Activated naive CD8-positive, alpha-beta T cell treated with anti-CD3 and anti-CD28 coated beads, Interleukin-2, amount 10 ng/mL, durations not matched to agents 7 days and 5 days (primary cell): ENCODE data around the gene ZNF541. TPM values are rescaled to one million over a fixed set of nuclear protein-coding genes. Genes with fewer than 3 reads are reported as not detected.

ENCODE experiments used
- ATAC-seq: fragments of 150-1000 bp; cut with Tn5 transposase; one replicate; pipeline ENCODE4 v1.10.0; 2021; ENCODE audit warnings: low read depth, moderate library complexity
- POLR2A ChIA-PET: fragments of 350-600 bp; sonication (Branson Sonifier 250); formaldehyde crosslinking; loops from one replicate; lab custom pipeline; 2021; ENCODE audit warnings: antibody characterized with exemption; lab: Charles Lee
- DNase-seq: peaks from one replicate; pipeline ENCODE4 v3.0.0; 2021
- H3K27ac Mint-ChIP-seq: one replicate; pipeline ENCODE4 v1.8.0; 2022; ENCODE audit warnings: mild to moderate bottlenecking, mixed read lengths
- H3K27me3 Mint-ChIP-seq: one replicate; pipeline ENCODE4 v1.8.0; 2022; ENCODE audit warnings: mild to moderate bottlenecking, moderate library complexity, mixed read lengths
- H3K36me3 Mint-ChIP-seq: one replicate; pipeline ENCODE4 v1.8.0; 2021; ENCODE audit warnings: mild to moderate bottlenecking, mixed read lengths
- H3K4me1 Mint-ChIP-seq: one replicate; pipeline ENCODE4 v1.8.0; 2021; ENCODE audit warnings: mixed read lengths
- H3K4me3 Mint-ChIP-seq: one replicate; pipeline ENCODE4 v1.8.0; 2022; ENCODE audit warnings: mild to moderate bottlenecking, moderate library complexity, mixed read lengths
- H3K9me3 Mint-ChIP-seq: one replicate; pipeline ENCODE4 v1.8.0; 2021; ENCODE audit warnings: mixed read lengths
- total RNA-seq, 2 experiments: library from RNA; stranded (reverse); gene quantifications; one replicate each; pipeline ENCODE4 v1.2.3, GENCODE V29; 2021

The ZNF541 gene
- total RNA-seq, 2 experiments from 2014 or later = 0.30 to 1.2 TPM

- ATAC-seq (no peak), DNase-seq (no peak)
- no peaks in the 10 kb centered on the region for H3K36me3 Mint-ChIP-seq
- H3K27ac Mint-ChIP-seq = no peak overlapping the region
- H3K4me1 Mint-ChIP-seq = no peaks in the 10 kb centered on the region
- peaks cover 8% of the 10 kb centered on the region for H3K27me3 Mint-ChIP-seq
- POLR2A ChIA-PET = interaction anchor here (1.0 kb wide), 1 partner anchor 8 kb away, joined by 4 read pairs; no protein-coding TSS in a partner anchor
- no peak overlapping the region for H3K4me3 Mint-ChIP-seq
- H3K9me3 Mint-ChIP-seq = no peaks in the 10 kb centered on the region
Measured at GRCh38 chr19:47529018-47529742, 43.8 kb downstream of the ZNF541 start.

GRCh38 chr19:47526798-47527197 is 46.1 kb downstream of the ZNF541 start:
- H3K9me3 Mint-ChIP-seq = no peaks in the 10 kb centered on the region
- H3K36me3 Mint-ChIP-seq = no peaks in the 10 kb centered on the region
- POLR2A ChIA-PET = no interaction called here
- no peak overlapping the region for H3K27ac Mint-ChIP-seq
- H3K27me3 Mint-ChIP-seq = peaks cover 21% of the 10 kb centered on the region
- DNase-seq (no peak), ATAC-seq (no peak)
- H3K4me3 Mint-ChIP-seq = no peak overlapping the region
- H3K4me1 Mint-ChIP-seq = peaks cover 8% of the 10 kb centered on the region

GRCh38 chr19:47523473-47523872 is 49.5 kb downstream of the ZNF541 start:
- Mint-ChIP-seq H3K9me3 (no peaks in the 10 kb centered on the region), H3K4me1 (peaks cover 21% of the 10 kb centered on the region), H3K36me3 (no peaks in the 10 kb centered on the region), H3K4me3 (no peak overlapping the region), H3K27me3 (peaks cover 37% of the 10 kb centered on the region), H3K27ac (no peak overlapping the region)
- POLR2A ChIA-PET = interaction anchor here (0.9 kb wide), 1 partner anchor 35 kb away, joined by 5 read pairs; no protein-coding TSS in a partner anchor
- ATAC-seq = no peak
- DNase-seq = no peak

Other genes with a start within 250 kb of the ZNF541 start
- gene C5AR2, start 241.0 kb downstream of the ZNF541 start, total RNA-seq = under 1 TPM; 0.72 to 0.85 TPM
- 10 to 100 TPM; 13.3 to 15.3 TPM for gene DHX34, start 223.8 kb downstream of the ZNF541 start, total RNA-seq
- gene MEIS3, start 153.6 kb downstream of the ZNF541 start, total RNA-seq = under 1 TPM in 1 of 2 experiments, not detected in 1; 0.68 TPM
- under 1 TPM in 1 of 2 experiments, not detected in 1; 0.20 TPM for gene SLC8A2, start 101.3 kb downstream of the ZNF541 start, total RNA-seq
- gene KPTN, start 88.9 kb downstream of the ZNF541 start, total RNA-seq = 1 to 10 TPM; 8.0 to 8.6 TPM
- gene NAPA, start 58.1 kb downstream of the ZNF541 start, total RNA-seq = 100 to 1,000 TPM in 1 of 2 experiments, 10 to 100 TPM in 1; 96.4 to 103 TPM
- gene BICRA, start 36.0 kb upstream of the ZNF541 start, total RNA-seq = 10 to 100 TPM; 22.6 to 28.4 TPM
- under 1 TPM; 0.22 to 0.23 TPM for gene EHD2, start 140.3 kb upstream of the ZNF541 start, total RNA-seq
- 100 to 1,000 TPM; 434 to 469 TPM for gene NOP53, start 172.4 kb upstream of the ZNF541 start, total RNA-seq
- 100 to 1,000 TPM; 116 to 120 TPM for gene SELENOW, start 205.6 kb upstream of the ZNF541 start, total RNA-seq
- not detected for gene TPRX1, start 231.4 kb upstream of the ZNF541 start, total RNA-seq
- under 1 TPM in 1 of 2 experiments, not detected in 1; 0.06 TPM for gene CRX, start 248.8 kb upstream of the ZNF541 start, total RNA-seq